GM12878 (cell line): ENCODE measurements around the gene PDZK1IP1. TPM values are rescaled to one million over a fixed set of nuclear protein-coding genes. Genes with fewer than 3 reads are reported as not detected.
A peak's percentile ranks its signal among the peaks of the same experiment; 100 is the strongest.

Experiments used
- ATAC-seq: fragments of 200-7000 bp; cut with Tn5 transposase; 3 replicates; pipeline ENCODE4 v1.9.1; 2020; ENCODE audit warnings: mild to moderate bottlenecking, moderate library complexity
- BruUV-seq: library from RNA; stranded (reverse); fragments of 400-500 nt; replicated peaks from 2 replicates; lab custom pipeline; 2021; lab: Mats Ljungman, UMichigan
- CTCF ChIA-PET: fragments of 300-600 bp; sonication (Branson Sonifier 250); formaldehyde crosslinking; extraction: SDS; loops from one replicate; lab custom pipeline; 2021; ENCODE audit warnings: inconsistent platforms; lab: Yijun Ruan, JAX
- POLR2A ChIA-PET: fragments of 350-600 bp; formaldehyde crosslinking; extraction: SDS; loops from one replicate; lab custom pipeline; 2021; ENCODE audit warnings: inconsistent platforms; lab: Charles Lee
- RAD21 ChIA-PET: fragments of 300-600 bp; sonication (Branson Sonifier 250); formaldehyde crosslinking; loops from one replicate; lab custom pipeline; 2023; ENCODE audit warnings: antibody characterized with exemption; ENCODE audit not compliant: unreplicated experiment; lab: Charles Lee
- SMC1A ChIA-PET: fragments of 300-600 bp; sonication (Branson Sonifier 250); formaldehyde crosslinking; loops from one replicate; lab custom pipeline; 2023; ENCODE audit not compliant: unreplicated experiment, uncharacterized antibody; lab: Charles Lee
- DNase-seq: peaks from one replicate; pipeline ENCODE4 v3.0.0-alpha.2; 2011; ENCODE audit warnings: low read depth, low spot score
- FAIRE-seq: peaks from 3 replicates; lab custom pipeline; 2011; peaks lifted over from hg19 to GRCh38; lab: Jason Lieb, UNC
- H2AFZ ChIP-seq: 2 replicates; pipeline ENCODE4 v1.6.0; 2011; ENCODE audit warnings: low read depth, low read length, control low read depth; ENCODE audit not compliant: control insufficient read depth
- H3K27ac ChIP-seq: 2 replicates; pipeline ENCODE4 v1.5.1; 2011; ENCODE audit warnings: control low read depth; ENCODE audit not compliant: control insufficient read depth, insufficient read depth
- H3K27me3 ChIP-seq, 2 experiments: replicated peaks in 1 of 2; 2 replicates each; pipeline versions ENCODE4 v1.6.0 to v1.6.1; 2011; ENCODE audit warnings: low read length in 1 of 2; ENCODE audit not compliant: control insufficient read depth in 2 of 2, insufficient read depth in 2 of 2
- H3K36me3 ChIP-seq, 2 experiments: 2 replicates each; pipeline ENCODE4 v1.5.1; 2011; ENCODE audit warnings: low read length in 1 of 2; ENCODE audit not compliant: control insufficient read depth in 2 of 2, insufficient read depth in 2 of 2
- H3K4me1 ChIP-seq: 2 replicates; pipeline ENCODE4 v1.6.1; 2011; ENCODE audit warnings: mild to moderate bottlenecking, low read length, moderate library complexity, mixed read lengths; ENCODE audit not compliant: control insufficient read depth, insufficient read depth
- H3K4me2 ChIP-seq: 2 replicates; pipeline ENCODE4 v1.6.0; 2011; ENCODE audit warnings: control low read depth; ENCODE audit not compliant: control insufficient read depth, insufficient read depth
- H3K4me3 ChIP-seq: fragments of 200-600 bp; sonication (generic); 2 replicates; pipeline ENCODE4 v1.5.1; 2016
- H3K79me2 ChIP-seq: 2 replicates; pipeline ENCODE4 v1.6.0; 2011; ENCODE audit warnings: low read length; ENCODE audit not compliant: control insufficient read depth, insufficient read depth
- H3K9ac ChIP-seq: 2 replicates; pipeline ENCODE4 v1.8.0; 2011; ENCODE audit warnings: low read length, control low read depth, mixed read lengths; ENCODE audit not compliant: control insufficient read depth, insufficient read depth
- H3K9me3 ChIP-seq: replicated peaks from 3 replicates; pipeline ENCODE4 v1.5.1; 2011; ENCODE audit warnings: mild to moderate bottlenecking, low read length; ENCODE audit not compliant: control insufficient read depth, insufficient read depth
- H4K20me1 ChIP-seq: 2 replicates; pipeline ENCODE4 v1.6.0; 2011; ENCODE audit not compliant: control insufficient read depth, insufficient read depth
- BMI1 ChIP-seq: fragments of 450-650 bp; IDR thresholded peaks from 2 replicates; pipeline ENCODE4 v1.6.1; 2016; ENCODE audit warnings: mild to moderate bottlenecking, moderate library complexity, borderline replicate concordance
- EZH2 ChIP-seq: IDR thresholded peaks from 2 replicates; pipeline ENCODE4 v1.6.1; 2012; ENCODE audit warnings: low read depth, mild to moderate bottlenecking, control low read depth, inconsistent platforms, low read length, borderline replicate concordance; ENCODE audit not compliant: control insufficient read depth
- SUZ12 ChIP-seq: fragments of 200-600 bp; sonication (generic); IDR thresholded peaks from one replicate; pipeline ENCODE4 v1.6.1; 2018; ENCODE audit warnings: antibody characterized with exemption, mild to moderate bottlenecking; ENCODE audit not compliant: unreplicated experiment
- ZZZ3 ChIP-seq: IDR thresholded peaks from 2 replicates; pipeline ENCODE4 v1.6.1; 2011; ENCODE audit warnings: low read depth; ENCODE audit not compliant: control insufficient read depth, insufficient read length
- WGBS: methylation state at CpG from one replicate; pipeline ENCODE4 v1.1.6; 2016; ENCODE audit warnings: low lambda C conversion rate; ENCODE audit not compliant: insufficient replicate concordance, insufficient coverage; ENCODE audit errors: missing lambda C conversion rate; 5-methylcytosine and 5-hydroxymethylcytosine counted together
- in situ Hi-C: fragments of 300-500 bp; cut with MboI; formaldehyde crosslinking; loops from 9 replicates; pipeline ENCODE4 v1.14.3; 2018; ENCODE audit warnings: mixed read lengths
- intact Hi-C: fragments of 100-400 bp; cut with micrococcal nuclease; formaldehyde crosslinking; loops from one replicate; pipeline ENCODE4 v1.14.2; 2022; ENCODE audit not compliant: unreplicated experiment
- polyA plus RNA-seq, 11 experiments: library from polyadenylated mRNA; depleted of rRNA in 4 of 11; unstranded in 6 of 11; stranded (reverse) in 5 of 11; fragments of >200 nt; fragmentation: Nextera tagmentation in 4 of 11; fragmentation: Illumina TruSeq in 1 of 11; extraction: Ambion mirVana in 4 of 11; extraction: Trizol in 1 of 11; gene quantifications; 1 replicate in 1 of 11; 2 replicates in 10 of 11; pipeline versions ENCODE4 v1.2.1 to v1.2.3, GENCODE V29; 2011 to 2016; ENCODE audit warnings: inconsistent platforms in 2 of 11, missing spikeins in 2 of 11, low read depth in 1 of 11
- total RNA-seq, 4 experiments: library from RNA; depleted of rRNA in 3 of 4; stranded (reverse); fragments of >200 nt in 3 of 4; fragmentation: Illumina TruSeq in 1 of 4; extraction: Trizol in 1 of 4; gene quantifications; 2 replicates each; pipeline versions ENCODE4 v1.2.1 to v1.2.3, GENCODE V29; 2013 to 2021

The PDZK1IP1 gene
- total and polyA plus RNA-seq, 10 of the 15 experiments (the other 5 are each of a cell fraction or from before 2014, with no cell fraction given) = not detected

DNA sequence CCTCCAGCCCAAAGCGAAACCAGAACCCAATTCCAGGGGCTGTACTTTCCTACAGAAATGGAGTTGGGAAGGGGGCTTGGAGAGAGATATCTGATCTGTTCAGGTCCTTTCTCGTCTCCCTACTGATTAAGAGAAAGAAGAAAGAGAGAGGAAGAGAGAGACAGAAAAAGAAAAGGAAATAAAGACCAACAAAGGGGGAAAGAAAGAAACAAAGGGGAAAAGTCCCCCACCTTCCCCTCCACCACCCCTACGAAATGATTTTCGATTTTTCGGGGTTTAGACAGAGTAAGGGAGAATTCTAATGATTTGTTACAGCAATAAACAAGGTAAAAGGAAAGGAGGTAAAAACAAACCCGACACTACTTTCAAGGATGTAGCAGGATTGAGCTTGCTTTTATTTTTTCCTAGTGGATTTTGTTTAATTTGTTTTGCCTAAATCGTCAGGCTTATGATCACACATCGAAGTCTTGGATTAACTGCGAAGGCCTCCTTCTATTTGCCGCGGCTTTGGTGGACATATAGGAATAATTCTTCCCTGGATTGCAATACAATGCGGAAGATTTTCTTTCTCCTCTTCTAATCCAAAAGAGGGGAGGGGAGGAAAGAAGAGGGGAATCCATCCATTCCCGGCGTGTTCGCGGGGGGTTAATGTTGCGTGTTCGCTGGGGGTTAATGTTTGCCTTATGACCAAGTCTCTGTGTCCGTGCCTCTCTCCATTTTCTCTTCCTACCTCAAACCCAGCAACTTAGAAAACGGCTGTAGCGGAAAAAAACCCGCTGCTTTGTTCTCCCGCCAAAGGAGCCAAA, 40.3 kb upstream of the PDZK1IP1 start:
- peaks cover 28 to 29% of the 10 kb centered on the region in 2 experiments for H3K27me3 ChIP-seq
- WGBS = 16% methylated on average over 23 of the region's 23 CpGs
- intact Hi-C loops = no loop called here
- ATAC-seq (no peak), DNase-seq (no peak), FAIRE-seq (no peak)
- peaks cover 3% of the 10 kb centered on the region; the same call in 1 of the 2 replicates for H3K4me1 ChIP-seq
- H2AFZ ChIP-seq = no peak overlapping the region
- H3K4me3 ChIP-seq = no peak overlapping the region
- no TSS peak for BruUV-seq
- no peaks in the 10 kb centered on the region for H3K9me3 ChIP-seq
- no peak overlapping the region for H3K9ac ChIP-seq
- TF ChIP-seq EZH2 (peak; percentile 91; the same call in 1 of the 2 replicates), BMI1 (no peak)
- CTCF ChIA-PET = no interaction called here
- H3K27ac ChIP-seq = no peak overlapping the region
- POLR2A ChIA-PET = no interaction called here
- RAD21 ChIA-PET = interaction anchor here (0.6 kb wide), 1 partner anchor 25 kb away, joined by 4 read pairs; no protein-coding TSS in a partner anchor
- H3K36me3 ChIP-seq = no peaks in the 10 kb centered on the region
- H4K20me1 ChIP-seq = no peaks in the 10 kb centered on the region
- no peak overlapping the region for H3K4me2 ChIP-seq
- SMC1A ChIA-PET = no interaction called here
- in situ Hi-C loops = no loop called here
- no peaks in the 10 kb centered on the region for H3K79me2 ChIP-seq

DNA sequence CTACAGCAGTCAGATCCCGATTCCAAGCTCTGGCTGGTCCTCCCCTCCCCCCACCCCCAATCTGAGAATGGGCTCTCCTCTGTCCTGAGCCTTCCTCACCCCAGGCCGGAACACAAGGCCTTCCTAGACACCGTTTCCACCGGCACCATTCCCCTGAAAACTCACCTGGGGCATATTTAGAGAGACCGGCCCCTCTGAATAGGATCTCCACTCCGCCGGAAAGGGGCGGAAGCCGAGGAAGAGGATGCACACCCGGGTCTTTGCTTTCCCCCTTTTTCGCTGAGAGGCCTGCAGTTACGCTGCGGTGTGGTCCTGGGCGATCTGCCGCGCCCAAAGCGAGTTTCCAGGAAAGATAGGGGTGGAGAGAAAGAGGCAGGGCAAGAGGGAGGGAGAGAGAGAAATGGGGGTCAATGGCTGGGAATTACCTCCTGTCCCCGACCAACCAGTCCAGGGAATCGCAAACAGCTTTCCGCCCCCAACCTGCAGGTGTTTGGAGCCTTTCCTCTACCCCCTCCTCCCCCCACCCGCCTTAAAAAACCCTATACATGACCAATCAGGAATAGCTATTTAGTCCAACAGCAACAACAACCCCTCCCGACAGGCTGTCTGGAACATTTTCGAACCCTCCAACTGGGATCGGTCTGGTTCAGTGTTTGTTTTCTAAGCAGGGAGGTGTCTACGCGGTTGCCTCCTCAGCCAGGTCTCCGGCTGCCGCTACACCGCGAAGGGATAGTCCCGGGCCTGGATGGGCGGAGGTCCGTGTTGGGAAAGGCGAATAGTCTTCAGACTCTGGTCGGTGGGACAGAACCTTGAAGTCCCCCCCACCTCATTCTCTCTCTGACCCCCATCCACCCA, 39.4 kb upstream of the PDZK1IP1 start:
- 20% methylated on average over 35 of the region's 35 CpGs for WGBS
- no peak for FAIRE-seq
- Histone ChIP-seq H3K9ac (no peak overlapping the region), H3K79me2 (no peaks in the 10 kb centered on the region), H4K20me1 (no peaks in the 10 kb centered on the region)
- SMC1A ChIA-PET = interaction anchor here (0.6 kb wide), 1 partner anchor 1056 kb away, joined by 3 read pairs; no protein-coding TSS in a partner anchor
- TF ChIP-seq SUZ12 = peak; percentile 67
- TF ChIP-seq ZZZ3 = no peak
- TF ChIP-seq, all 136 proteins: peak for 1
- peaks cover 29 to 32% of the 10 kb centered on the region in 2 experiments for H3K27me3 ChIP-seq
- RAD21 ChIA-PET = no interaction called here
- no peak overlapping the region for H2AFZ ChIP-seq
- CTCF ChIA-PET = no interaction called here
- no peak overlapping the region for H3K27ac ChIP-seq
- no peaks in the 10 kb centered on the region for H3K36me3 ChIP-seq
- ATAC-seq (no peak), DNase-seq (no peak)
- H3K4me1 ChIP-seq = peaks cover 3% of the 10 kb centered on the region; the same call in 1 of the 2 replicates
- intact Hi-C loops = no loop called here
- POLR2A ChIA-PET = no interaction called here
- H3K4me3 ChIP-seq = no peak overlapping the region
- in situ Hi-C loops = no loop called here
- H3K9me3 ChIP-seq = no peaks in the 10 kb centered on the region
- BruUV-seq = no TSS peak
- H3K4me2 ChIP-seq = no peak overlapping the region
